Thoracic aorta (tissue), 2 donors: ENCODE data around the gene WDFY4. TPM values are rescaled to one million over a fixed set of nuclear protein-coding genes. Genes with fewer than 3 reads are reported as not detected.

Experiments used
- ATAC-seq: fragments of 150-250 bp; one replicate; pipeline ENCODE4 v1.8.0; 2017; ENCODE audit warnings: low read depth; ENCODE audit not compliant: insufficient number of reproducible peaks, low FRiP score
- DNase-seq: peaks from one replicate; pipeline ENCODE4 v3.0.0-alpha.2; 2020; ENCODE audit warnings: low spot score
- H3K27ac ChIP-seq, 2 donors: fragments of 200-600 bp; sonication (generic); 1 replicate in 1 of 2; 2 replicates in 1 of 2; pipeline ENCODE4 v1.5.1; 2016; ENCODE audit warnings: mild to moderate bottlenecking in 2 of 2, moderate library complexity in 2 of 2
- H3K27me3 ChIP-seq: fragments of 200-600 bp; sonication (generic); replicated peaks from 2 replicates; pipeline ENCODE4 v1.6.0; 2016; ENCODE audit warnings: mild to moderate bottlenecking; ENCODE audit not compliant: insufficient read depth
- H3K36me3 ChIP-seq: fragments of 200-600 bp; sonication (generic); one replicate; pipeline ENCODE4 v1.5.1; 2016
- H3K4me1 ChIP-seq, 2 donors: fragments of 200-600 bp; sonication (generic); 1 replicate in 1 of 2; 2 replicates in 1 of 2; pipeline versions ENCODE4 v1.5.1 to v1.6.0; 2016; ENCODE audit warnings: low read depth in 2 of 2, mild to moderate bottlenecking in 1 of 2; ENCODE audit not compliant: control insufficient read depth in 1 of 2
- H3K4me3 ChIP-seq: fragments of 200-600 bp; sonication (generic); 2 replicates; pipeline ENCODE4 v1.5.1; 2016; ENCODE audit warnings: mild to moderate bottlenecking
- H3K9me3 ChIP-seq: fragments of 200-600 bp; sonication (generic); 2 replicates; pipeline ENCODE4 v1.5.1; 2016
- total RNA-seq, 2 donors: library from RNA; depleted of rRNA; stranded (reverse); fragments of >200 nt; gene quantifications; one replicate each; pipeline versions ENCODE4 v1.1.0 to v1.2.3, GENCODE V29; 2016
- TF ChIP-seq, protein P1 (sequence below): fragments of 200-600 bp; sonication (generic); IDR thresholded peaks from one replicate; pipeline ENCODE4 v1.5.1; 2019; ENCODE audit warnings: antibody characterized with exemption

Gene WDFY4
- total RNA-seq, 2 donors from 2014 or later = 10.0 to 14.9 TPM

DNA sequence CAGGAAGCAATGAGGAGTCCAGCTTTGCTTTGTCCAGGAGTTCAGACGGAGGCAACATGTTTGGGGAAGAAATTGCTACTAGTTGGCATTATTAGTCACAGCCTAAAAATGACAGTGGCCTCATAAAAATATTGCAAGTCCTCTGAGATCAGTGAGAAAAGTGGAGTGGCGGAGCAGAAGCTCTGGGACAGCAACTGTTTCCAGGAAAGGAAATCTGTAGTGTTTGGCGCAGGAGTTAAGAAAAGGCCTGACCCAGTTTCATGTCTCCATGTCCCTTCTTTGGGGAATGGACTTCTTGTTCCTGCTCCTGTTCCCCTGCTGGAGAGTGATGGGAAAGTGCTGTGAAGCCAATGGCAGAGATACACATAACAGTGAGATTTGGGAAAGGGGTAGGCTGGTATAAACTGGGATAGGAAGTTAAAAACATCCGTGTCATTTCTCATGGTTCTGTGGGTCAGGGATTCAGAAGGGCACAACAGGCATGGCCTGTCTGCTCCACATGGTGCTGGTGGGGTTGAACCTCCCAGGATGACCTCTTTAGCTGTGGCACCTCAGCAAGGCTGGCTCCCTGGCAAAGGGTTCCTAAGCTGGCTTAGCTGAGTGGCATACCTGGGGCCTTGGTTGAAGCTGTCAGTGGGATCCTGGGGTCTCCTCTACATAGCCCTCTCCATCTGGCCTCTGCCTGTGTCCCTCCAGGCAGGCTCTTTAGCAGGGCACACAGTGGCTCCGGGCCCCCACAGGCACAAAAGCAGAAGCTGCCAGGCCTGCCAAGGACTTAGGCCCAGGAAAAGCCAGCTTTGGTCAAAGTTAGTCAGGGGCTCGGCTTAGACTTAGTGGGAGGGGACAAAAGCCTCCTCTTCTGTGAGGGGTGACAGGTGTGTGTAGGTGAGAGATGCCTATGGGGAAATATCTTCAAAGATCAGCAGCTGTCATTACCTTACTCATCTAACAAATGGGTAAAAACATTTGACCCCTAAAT is 77.7 kb downstream of the WDFY4 start:
- no peak overlapping the region for H3K4me3 ChIP-seq
- peaks cover 0 to 7% of the 10 kb centered on the region in 2 donors for H3K4me1 ChIP-seq
- no peaks in the 10 kb centered on the region for H3K27me3 ChIP-seq
- no peak overlapping the region for H3K27ac ChIP-seq
- DNase-seq (no peak), ATAC-seq (no peak)
- H3K36me3 ChIP-seq = no peaks in the 10 kb centered on the region
- H3K9me3 ChIP-seq = no peaks in the 10 kb centered on the region
- TF ChIP-seq, protein P1, sequence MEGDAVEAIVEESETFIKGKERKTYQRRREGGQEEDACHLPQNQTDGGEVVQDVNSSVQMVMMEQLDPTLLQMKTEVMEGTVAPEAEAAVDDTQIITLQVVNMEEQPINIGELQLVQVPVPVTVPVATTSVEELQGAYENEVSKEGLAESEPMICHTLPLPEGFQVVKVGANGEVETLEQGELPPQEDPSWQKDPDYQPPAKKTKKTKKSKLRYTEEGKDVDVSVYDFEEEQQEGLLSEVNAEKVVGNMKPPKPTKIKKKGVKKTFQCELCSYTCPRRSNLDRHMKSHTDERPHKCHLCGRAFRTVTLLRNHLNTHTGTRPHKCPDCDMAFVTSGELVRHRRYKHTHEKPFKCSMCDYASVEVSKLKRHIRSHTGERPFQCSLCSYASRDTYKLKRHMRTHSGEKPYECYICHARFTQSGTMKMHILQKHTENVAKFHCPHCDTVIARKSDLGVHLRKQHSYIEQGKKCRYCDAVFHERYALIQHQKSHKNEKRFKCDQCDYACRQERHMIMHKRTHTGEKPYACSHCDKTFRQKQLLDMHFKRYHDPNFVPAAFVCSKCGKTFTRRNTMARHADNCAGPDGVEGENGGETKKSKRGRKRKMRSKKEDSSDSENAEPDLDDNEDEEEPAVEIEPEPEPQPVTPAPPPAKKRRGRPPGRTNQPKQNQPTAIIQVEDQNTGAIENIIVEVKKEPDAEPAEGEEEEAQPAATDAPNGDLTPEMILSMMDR = no peak

DNA sequence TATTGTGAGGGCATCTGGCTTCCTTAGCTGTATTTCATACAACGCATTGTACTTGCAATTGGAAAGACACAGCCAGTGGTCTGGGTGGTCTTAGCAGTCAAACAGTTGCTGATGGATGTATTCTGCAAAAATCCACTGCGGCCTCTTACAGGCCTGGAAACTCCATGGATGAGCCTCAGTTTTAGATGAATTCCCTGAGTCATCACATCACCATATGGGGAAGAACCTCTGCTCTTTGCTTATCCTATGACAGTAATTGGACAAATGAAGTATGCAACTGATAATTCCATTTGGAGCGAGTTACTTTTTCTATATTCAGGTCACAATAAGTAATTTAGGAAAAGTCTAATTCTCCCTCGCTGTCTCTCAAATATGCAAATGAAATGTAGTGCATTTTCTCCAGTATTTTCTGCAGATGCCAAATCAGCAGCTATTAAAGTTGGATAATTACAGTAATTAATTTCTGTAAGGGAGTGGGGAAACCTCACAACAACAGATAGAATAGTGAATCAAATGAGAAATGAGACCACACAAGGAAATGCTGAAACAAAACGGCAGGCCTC is 78.8 kb downstream of the WDFY4 start:
- peaks cover 0 to 3% of the 10 kb centered on the region in 2 donors for H3K4me1 ChIP-seq
- TF ChIP-seq, protein P1 = no peak
- H3K4me3 ChIP-seq = no peak overlapping the region
- DNase-seq (no peak), ATAC-seq (no peak)
- H3K27me3 ChIP-seq = no peaks in the 10 kb centered on the region
- H3K36me3 ChIP-seq = no peaks in the 10 kb centered on the region
- no peak overlapping the region for H3K27ac ChIP-seq
- H3K9me3 ChIP-seq = no peaks in the 10 kb centered on the region

DNA sequence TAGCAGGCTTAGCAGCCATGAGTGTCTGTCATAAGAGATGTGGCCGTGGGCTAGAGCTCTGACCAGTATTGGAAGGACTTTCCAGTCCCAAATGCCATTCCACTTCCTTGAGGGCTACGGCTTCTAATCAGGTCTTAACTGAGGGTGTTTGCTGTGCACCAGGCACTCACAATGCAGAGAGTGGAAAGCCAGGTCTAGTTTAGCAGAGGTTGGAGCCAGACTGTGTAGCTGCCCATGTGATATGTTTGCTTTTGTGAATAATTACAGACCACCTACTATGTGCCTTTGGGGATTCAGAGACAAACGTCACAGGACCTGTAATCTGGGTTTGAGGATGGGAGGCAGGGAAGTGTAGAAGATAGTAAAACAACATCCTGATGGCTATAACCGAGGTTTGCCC is 79.8 kb downstream of the WDFY4 start:
- Histone ChIP-seq H3K9me3 (no peaks in the 10 kb centered on the region), H3K36me3 (no peaks in the 10 kb centered on the region), H3K4me1 (no peaks in the 10 kb centered on the region), H3K27ac (no peak overlapping the region), H3K4me3 (no peak overlapping the region), H3K27me3 (no peaks in the 10 kb centered on the region)
- no peak for DNase-seq
- TF ChIP-seq, protein P1 = no peak
- no peak for ATAC-seq

DNA sequence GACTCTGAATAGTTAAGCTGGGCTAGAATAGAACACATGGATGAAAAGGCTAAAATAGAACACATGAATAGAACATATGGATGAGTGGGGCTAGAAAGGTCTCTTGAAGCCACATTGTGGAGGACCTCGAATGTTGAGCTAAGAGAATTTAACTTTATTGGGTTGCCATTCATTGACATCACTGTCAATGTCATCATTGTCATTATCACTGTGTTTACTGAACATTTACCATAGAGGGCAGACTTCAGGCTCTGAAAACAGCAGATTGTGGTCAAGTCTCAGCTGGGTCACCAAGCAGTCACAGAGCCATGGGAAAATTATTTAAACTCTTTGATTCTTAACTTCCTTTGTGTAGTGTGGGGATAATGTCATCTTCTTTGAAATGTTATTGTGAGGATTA is 80.4 kb downstream of the WDFY4 start:
- Histone ChIP-seq H3K27ac (no peak overlapping the region), H3K9me3 (no peaks in the 10 kb centered on the region), H3K36me3 (no peaks in the 10 kb centered on the region), H3K4me3 (no peak overlapping the region), H3K27me3 (no peaks in the 10 kb centered on the region), H3K4me1 (no peaks in the 10 kb centered on the region)
- DNase-seq = no peak
- no peak for ATAC-seq
- TF ChIP-seq, protein P1 = no peak

DNA sequence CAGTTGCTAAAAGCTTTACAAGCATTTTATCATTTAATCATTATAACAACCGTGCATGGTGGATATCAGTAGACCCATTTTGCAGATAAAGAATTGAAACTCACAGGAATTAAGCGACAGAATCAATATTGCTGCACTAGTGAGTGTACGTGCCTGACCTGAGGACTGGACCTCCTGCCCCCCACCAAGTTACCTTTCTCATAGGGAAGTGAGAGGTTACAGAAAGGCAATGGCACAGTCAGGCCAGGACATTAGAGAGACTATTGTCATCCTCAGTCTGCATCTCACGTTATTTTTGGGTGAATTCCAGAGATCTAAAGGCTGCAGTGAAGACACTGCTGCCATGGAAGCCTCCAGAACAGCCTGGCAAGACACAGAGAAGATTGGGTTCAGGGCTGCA is 80.9 kb downstream of the WDFY4 start:
- no peak for ATAC-seq
- H3K27ac ChIP-seq = no peak overlapping the region
- no peak for DNase-seq
- no peaks in the 10 kb centered on the region for H3K9me3 ChIP-seq
- H3K36me3 ChIP-seq = no peaks in the 10 kb centered on the region
- H3K4me1 ChIP-seq = no peaks in the 10 kb centered on the region
- no peaks in the 10 kb centered on the region for H3K27me3 ChIP-seq
- TF ChIP-seq, protein P1 = no peak
- no peak overlapping the region for H3K4me3 ChIP-seq
